Neutrophil (primary cell): Measurements from ENCODE around the gene ARL5C.

ENCODE experiments used
- H3K27ac ChIP-seq: fragments of 200-600 bp; sonication (generic); 2 replicates; pipeline ENCODE4 v1.5.1; 2016; ENCODE audit warnings: mild to moderate bottlenecking, moderate library complexity
- H3K27me3 ChIP-seq: fragments of 200-600 bp; sonication (generic); 2 replicates; pipeline ENCODE4 v1.6.0; 2016; ENCODE audit warnings: mild to moderate bottlenecking
- H3K36me3 ChIP-seq: fragments of 200-600 bp; sonication (generic); 2 replicates; pipeline ENCODE4 v1.5.1; 2017
- H3K4me1 ChIP-seq, 2 experiments: fragments of 200-600 bp in 1 of 2; sonication (generic) in 1 of 2; 1 replicate in 1 of 2; 2 replicates in 1 of 2; pipeline versions ENCODE4 v1.5.1 to v1.6.1; 2013 to 2016; ENCODE audit warnings: low read depth in 1 of 2, low read length in 1 of 2, mild to moderate bottlenecking in 1 of 2, moderate library complexity in 1 of 2; ENCODE audit not compliant: control insufficient read depth in 1 of 2, insufficient read depth in 1 of 2
- H3K4me3 ChIP-seq, 2 experiments: fragments of 200-600 bp in 1 of 2; sonication (generic) in 1 of 2; 1 replicate in 1 of 2; 2 replicates in 1 of 2; pipeline ENCODE4 v1.5.1; 2013 to 2016; ENCODE audit warnings: low read depth in 1 of 2, low read length in 1 of 2, mild to moderate bottlenecking in 1 of 2, moderate library complexity in 1 of 2
- H3K9me3 ChIP-seq: fragments of 200-600 bp; sonication (generic); 2 replicates; pipeline ENCODE4 v1.5.1; 2016
- CTCF ChIP-seq: fragments of 200-600 bp; sonication (generic); IDR thresholded peaks from 2 replicates; pipeline ENCODE4 v1.5.1; 2016; ENCODE audit warnings: antibody characterized with exemption

ARL5C gene

DNA sequence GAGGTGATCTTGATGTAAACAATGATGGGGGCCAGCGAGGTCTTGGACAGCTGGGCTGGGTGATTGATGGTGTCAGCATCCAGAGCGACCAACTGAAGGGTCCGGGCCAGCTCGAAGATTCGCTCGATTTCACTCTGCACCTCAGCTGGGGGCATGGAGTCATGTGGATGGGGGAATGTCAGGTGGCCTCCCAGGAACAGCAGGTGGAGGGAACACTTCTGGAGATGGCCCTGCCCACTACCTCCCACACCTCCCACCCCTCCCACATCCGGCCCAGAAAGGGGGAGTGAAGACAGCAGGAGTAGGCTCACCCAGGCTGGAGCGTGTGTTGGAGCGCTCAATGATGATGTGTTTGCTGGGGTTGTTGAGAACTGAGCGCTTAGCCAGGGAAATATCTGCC, 17.8 kb upstream of the ARL5C start:
- H3K36me3 ChIP-seq = no peaks in the 10 kb centered on the region
- no peak overlapping the region for H3K27ac ChIP-seq
- no peaks in the 10 kb centered on the region for H3K27me3 ChIP-seq
- H3K9me3 ChIP-seq = no peaks in the 10 kb centered on the region
- no peak overlapping the region for H3K4me3 ChIP-seq
- no peak for TF ChIP-seq CTCF
- H3K4me1 ChIP-seq = no peaks in the 10 kb centered on the region

DNA sequence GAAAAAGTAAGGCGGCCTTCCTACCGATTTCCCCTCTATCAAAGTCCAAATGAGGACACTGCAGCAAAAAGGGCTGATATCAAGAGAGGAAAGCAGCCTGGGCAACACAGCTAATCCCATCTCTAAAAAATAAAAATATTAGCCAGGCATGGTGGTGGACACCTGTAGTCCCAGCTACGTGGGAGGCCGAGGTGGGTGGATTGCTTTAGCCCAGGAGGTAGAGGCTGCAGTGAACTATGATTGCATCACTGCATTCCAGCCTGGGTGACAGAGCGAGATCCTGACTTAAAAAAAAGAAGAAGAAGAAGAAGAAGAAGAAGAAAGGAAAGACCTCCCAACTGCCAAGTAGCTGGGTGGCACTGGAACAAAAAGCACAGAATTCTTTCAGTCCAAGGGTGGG, 17.1 kb upstream of the ARL5C start:
- Histone ChIP-seq H3K36me3 (no peaks in the 10 kb centered on the region), H3K4me3 (no peak overlapping the region), H3K27me3 (no peaks in the 10 kb centered on the region), H3K4me1 (no peaks in the 10 kb centered on the region), H3K27ac (no peak overlapping the region), H3K9me3 (no peaks in the 10 kb centered on the region)
- no peak for TF ChIP-seq CTCF

GRCh38 chr17:39181303-39181702, 15.3 kb upstream of the ARL5C start:
- H3K4me1 ChIP-seq = no peaks in the 10 kb centered on the region
- H3K9me3 ChIP-seq = no peaks in the 10 kb centered on the region
- H3K36me3 ChIP-seq = no peaks in the 10 kb centered on the region
- H3K4me3 ChIP-seq = no peak overlapping the region
- no peak for TF ChIP-seq CTCF
- no peaks in the 10 kb centered on the region for H3K27me3 ChIP-seq
- no peak overlapping the region for H3K27ac ChIP-seq

- Histone ChIP-seq H3K27ac (no peak overlapping the region), H3K4me1 (peaks cover 4 to 5% of the 10 kb centered on the region in 2 experiments), H3K9me3 (no peaks in the 10 kb centered on the region), H3K36me3 (no peaks in the 10 kb centered on the region), H3K27me3 (peaks cover 13% of the 10 kb centered on the region), H3K4me3 (no peak overlapping the region)
- no peak for TF ChIP-seq CTCF
Observed at GRCh38 chr17:39178536-39178935, 12.6 kb upstream of the ARL5C start.

GRCh38 chr17:39177256-39177655, 11.3 kb upstream of the ARL5C start:
- TF ChIP-seq CTCF = no peak
- Histone ChIP-seq H3K4me1 (peaks cover 4 to 5% of the 10 kb centered on the region in 2 experiments), H3K27me3 (peaks cover 13% of the 10 kb centered on the region), H3K36me3 (no peaks in the 10 kb centered on the region), H3K9me3 (no peaks in the 10 kb centered on the region), H3K27ac (no peak overlapping the region), H3K4me3 (no peak overlapping the region)

DNA sequence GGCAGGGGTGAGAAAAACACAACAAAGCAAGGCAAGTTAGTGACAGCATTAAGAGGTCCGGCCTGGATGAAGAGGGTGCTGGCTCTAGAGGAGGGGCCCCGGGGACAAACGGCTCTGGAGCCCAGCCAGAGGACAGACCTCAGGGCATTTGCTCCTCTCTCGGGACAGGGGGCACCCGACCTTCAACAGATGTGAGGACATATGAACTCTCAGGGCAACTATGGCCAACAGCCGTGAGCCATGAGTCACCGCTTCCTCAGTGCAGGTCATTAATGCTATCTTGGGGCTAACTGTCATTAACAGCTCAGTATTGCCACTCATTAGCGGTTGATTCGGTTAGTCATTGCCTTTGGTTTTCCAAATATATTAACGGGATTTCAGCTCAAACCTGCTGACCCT, 9.7 kb upstream of the ARL5C start:
- TF ChIP-seq CTCF = no peak
- H3K4me3 ChIP-seq = no peak overlapping the region
- peaks cover 13% of the 10 kb centered on the region for H3K27me3 ChIP-seq
- no peaks in the 10 kb centered on the region for H3K36me3 ChIP-seq
- H3K27ac ChIP-seq = no peak overlapping the region
- H3K4me1 ChIP-seq = peaks cover 4 to 5% of the 10 kb centered on the region in 2 experiments
- no peaks in the 10 kb centered on the region for H3K9me3 ChIP-seq
